HepG2 (cell line): ENCODE results near the gene C19orf18. TPM values are rescaled to one million over a fixed set of nuclear protein-coding genes. Genes with fewer than 3 reads are reported as not detected.

Source experiments
- BRD4 ChIP-seq: sonication (generic); formaldehyde crosslinking; IDR thresholded peaks from 2 replicates; pipeline ENCODE4 v1.4.0; 2020; ENCODE audit warnings: missing genetic modification reagents
- ELF1 ChIP-seq: sonication (generic); formaldehyde crosslinking; IDR thresholded peaks from 2 replicates; pipeline ENCODE4 v1.4.0; 2020; ENCODE audit warnings: missing genetic modification reagents
- FOXA3 ChIP-seq: IDR thresholded peaks from 2 replicates; pipeline ENCODE4 v1.6.1; 2016; ENCODE audit warnings: missing genetic modification reagents, missing compliant biosample characterization
- MXI1 ChIP-seq: IDR thresholded peaks from 3 replicates; pipeline ENCODE4 v1.6.1; 2012; ENCODE audit warnings: low read depth, low read length, inconsistent platforms, borderline replicate concordance
- PHF8 ChIP-seq: sonication (generic); formaldehyde crosslinking; IDR thresholded peaks from 2 replicates; pipeline ENCODE4 v1.5.0; 2020; ENCODE audit warnings: missing genetic modification reagents
- ZNF142 ChIP-seq: sonication (generic); formaldehyde crosslinking; IDR thresholded peaks from 2 replicates; pipeline ENCODE4 v1.4.0; 2020; ENCODE audit warnings: missing genetic modification reagents
- ZNF530 ChIP-seq: sonication (generic); formaldehyde crosslinking; IDR thresholded peaks from 2 replicates; pipeline ENCODE4 v1.5.0; 2020; ENCODE audit warnings: low read depth, mild to moderate bottlenecking, missing genetic modification reagents
- ZNF839 ChIP-seq: sonication (generic); formaldehyde crosslinking; IDR thresholded peaks from 2 replicates; pipeline ENCODE4 v1.4.0; 2020; ENCODE audit warnings: missing genetic modification reagents, mild to moderate bottlenecking, borderline replicate concordance
- polyA plus RNA-seq, 8 experiments: library from polyadenylated mRNA; depleted of rRNA in 3 of 8; stranded (reverse) in 7 of 8; unstranded in 1 of 8; fragments of >200 nt; fragmentation: Illumina TruSeq in 4 of 8; extraction: Trizol in 4 of 8; gene quantifications; 2 replicates each; pipeline versions ENCODE4 v1.2.1 to v1.2.3, GENCODE V29; 2011 to 2016; ENCODE audit warnings: low read depth in 4 of 8, missing spikeins in 1 of 8, mixed read lengths in 1 of 8; ENCODE audit not compliant: insufficient read depth in 1 of 8
- total RNA-seq, 5 experiments: library from RNA; depleted of rRNA; stranded (reverse); fragments of >200 nt; fragmentation: Illumina TruSeq; extraction: Trizol; gene quantifications; 2 replicates each; pipeline ENCODE4 v1.2.3, GENCODE V29; 2016; ENCODE audit warnings: low read depth in 1 of 5
- TF ChIP-seq, protein P1 (sequence below): sonication (generic); formaldehyde crosslinking; IDR thresholded peaks from 2 replicates; pipeline ENCODE4 v1.9.0; 2021; ENCODE audit warnings: missing genetic modification reagents, borderline replicate concordance
- TF ChIP-seq, protein P2 (sequence below): sonication (generic); formaldehyde crosslinking; IDR thresholded peaks from 2 replicates; pipeline ENCODE4 v1.5.0; 2020; ENCODE audit warnings: mild to moderate bottlenecking, missing genetic modification reagents, borderline replicate concordance
- TF ChIP-seq, protein P3 (sequence below): sonication (generic); formaldehyde crosslinking; IDR thresholded peaks from 2 replicates; pipeline ENCODE4 v1.9.0; 2021; ENCODE audit warnings: missing genetic modification reagents, borderline replicate concordance
- TF ChIP-seq, protein P4 (sequence below): sonication (generic); formaldehyde crosslinking; IDR thresholded peaks from 2 replicates; pipeline ENCODE4 v1.4.0; 2020; ENCODE audit warnings: low read depth, missing genetic modification reagents

C19orf18 gene
- total and polyA plus RNA-seq, 2 of the 13 experiments (the other 11 are each of a cell fraction or from before 2014, with no cell fraction given): 0.38 to 0.55 TPM

DNA sequence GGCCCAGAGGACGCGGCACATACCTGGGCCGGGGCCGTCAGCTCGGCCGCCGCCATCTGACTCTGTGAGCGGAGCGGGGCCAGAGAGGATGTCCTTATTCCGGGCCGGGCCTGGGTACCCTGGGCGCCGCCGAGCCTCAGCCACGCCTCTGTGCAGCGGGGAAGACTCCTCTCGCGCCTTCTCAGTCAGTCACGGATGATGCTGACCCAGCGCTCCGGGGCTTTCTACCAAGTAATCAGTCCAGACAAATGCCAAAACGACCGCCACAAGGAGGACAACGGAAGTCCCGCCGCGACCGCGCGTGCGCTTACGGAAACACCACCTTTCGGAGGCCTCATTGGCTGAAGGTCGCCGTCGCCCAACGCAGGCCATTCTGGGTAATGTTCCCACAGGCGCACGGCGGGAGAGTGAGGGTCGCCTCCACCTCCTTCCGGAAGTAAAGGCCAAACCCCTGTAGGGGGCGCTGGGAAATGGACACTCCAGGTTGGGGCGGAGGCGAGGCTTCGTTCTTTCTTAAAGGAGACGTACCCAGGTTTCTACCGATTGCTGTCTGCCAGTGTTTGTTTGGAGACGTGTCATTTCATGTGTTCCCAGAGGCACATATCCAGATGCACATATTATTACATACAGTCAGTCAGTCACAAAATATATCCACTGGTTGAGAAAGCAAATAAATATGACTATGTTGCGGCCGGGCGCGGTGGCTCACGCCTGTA, 26.8 kb downstream of the C19orf18 start, which contains the start of gene ZNF256 (continued):
- TF ChIP-seq, protein P1, sequence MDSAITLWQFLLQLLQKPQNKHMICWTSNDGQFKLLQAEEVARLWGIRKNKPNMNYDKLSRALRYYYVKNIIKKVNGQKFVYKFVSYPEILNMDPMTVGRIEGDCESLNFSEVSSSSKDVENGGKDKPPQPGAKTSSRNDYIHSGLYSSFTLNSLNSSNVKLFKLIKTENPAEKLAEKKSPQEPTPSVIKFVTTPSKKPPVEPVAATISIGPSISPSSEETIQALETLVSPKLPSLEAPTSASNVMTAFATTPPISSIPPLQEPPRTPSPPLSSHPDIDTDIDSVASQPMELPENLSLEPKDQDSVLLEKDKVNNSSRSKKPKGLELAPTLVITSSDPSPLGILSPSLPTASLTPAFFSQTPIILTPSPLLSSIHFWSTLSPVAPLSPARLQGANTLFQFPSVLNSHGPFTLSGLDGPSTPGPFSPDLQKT (CRISPR knock-in tag): no peak
- TF ChIP-seq ELF1 (CRISPR knock-in tag) (peak; percentile 97), ZNF839 (CRISPR knock-in tag) (no peak), PHF8 (CRISPR knock-in tag) (peak; percentile 84), BRD4 (CRISPR knock-in tag) (0 out of 2 replicates have a peak, but pooled peaks have one; percentile 16), ZNF142 (CRISPR knock-in tag) (peak; percentile 52; the same call in 1 of the 2 replicates), MXI1 (peak; percentile 57; the same call in 1 of the 3 replicates), ZNF530 (CRISPR knock-in tag) (no peak), FOXA3 (CRISPR knock-in tag) (peak; percentile 62)
- TF ChIP-seq, protein P2, sequence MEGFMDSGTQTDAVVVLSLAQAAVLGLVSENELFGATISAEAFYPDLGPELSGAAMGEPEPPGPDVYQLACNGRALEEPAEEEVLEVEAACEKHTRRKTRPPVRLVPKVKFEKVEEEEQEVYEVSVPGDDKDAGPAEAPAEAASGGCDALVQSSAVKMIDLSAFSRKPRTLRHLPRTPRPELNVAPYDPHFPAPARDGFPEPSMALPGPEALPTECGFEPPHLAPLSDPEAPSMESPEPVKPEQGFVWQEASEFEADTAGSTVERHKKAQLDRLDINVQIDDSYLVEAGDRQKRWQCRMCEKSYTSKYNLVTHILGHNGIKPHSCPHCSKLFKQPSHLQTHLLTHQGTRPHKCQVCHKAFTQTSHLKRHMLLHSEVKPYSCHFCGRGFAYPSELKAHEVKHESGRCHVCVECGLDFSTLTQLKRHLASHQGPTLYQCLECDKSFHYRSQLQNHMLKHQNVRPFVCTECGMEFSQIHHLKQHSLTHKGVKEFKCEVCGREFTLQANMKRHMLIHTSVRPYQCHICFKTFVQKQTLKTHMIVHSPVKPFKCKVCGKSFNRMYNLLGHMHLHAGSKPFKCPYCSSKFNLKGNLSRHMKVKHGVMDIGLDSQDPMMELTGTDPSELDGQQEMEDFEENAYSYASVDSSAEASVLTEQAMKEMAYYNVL (CRISPR knock-in tag): no peak
- TF ChIP-seq, protein P3, sequence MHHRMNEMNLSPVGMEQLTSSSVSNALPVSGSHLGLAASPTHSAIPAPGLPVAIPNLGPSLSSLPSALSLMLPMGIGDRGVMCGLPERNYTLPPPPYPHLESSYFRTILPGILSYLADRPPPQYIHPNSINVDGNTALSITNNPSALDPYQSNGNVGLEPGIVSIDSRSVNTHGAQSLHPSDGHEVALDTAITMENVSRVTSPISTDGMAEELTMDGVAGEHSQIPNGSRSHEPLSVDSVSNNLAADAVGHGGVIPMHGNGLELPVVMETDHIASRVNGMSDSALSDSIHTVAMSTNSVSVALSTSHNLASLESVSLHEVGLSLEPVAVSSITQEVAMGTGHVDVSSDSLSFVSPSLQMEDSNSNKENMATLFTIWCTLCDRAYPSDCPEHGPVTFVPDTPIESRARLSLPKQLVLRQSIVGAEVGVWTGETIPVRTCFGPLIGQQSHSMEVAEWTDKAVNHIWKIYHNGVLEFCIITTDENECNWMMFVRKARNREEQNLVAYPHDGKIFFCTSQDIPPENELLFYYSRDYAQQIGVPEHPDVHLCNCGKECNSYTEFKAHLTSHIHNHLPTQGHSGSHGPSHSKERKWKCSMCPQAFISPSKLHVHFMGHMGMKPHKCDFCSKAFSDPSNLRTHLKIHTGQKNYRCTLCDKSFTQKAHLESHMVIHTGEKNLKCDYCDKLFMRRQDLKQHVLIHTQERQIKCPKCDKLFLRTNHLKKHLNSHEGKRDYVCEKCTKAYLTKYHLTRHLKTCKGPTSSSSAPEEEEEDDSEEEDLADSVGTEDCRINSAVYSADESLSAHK (CRISPR knock-in tag): no peak
- TF ChIP-seq, protein P4, sequence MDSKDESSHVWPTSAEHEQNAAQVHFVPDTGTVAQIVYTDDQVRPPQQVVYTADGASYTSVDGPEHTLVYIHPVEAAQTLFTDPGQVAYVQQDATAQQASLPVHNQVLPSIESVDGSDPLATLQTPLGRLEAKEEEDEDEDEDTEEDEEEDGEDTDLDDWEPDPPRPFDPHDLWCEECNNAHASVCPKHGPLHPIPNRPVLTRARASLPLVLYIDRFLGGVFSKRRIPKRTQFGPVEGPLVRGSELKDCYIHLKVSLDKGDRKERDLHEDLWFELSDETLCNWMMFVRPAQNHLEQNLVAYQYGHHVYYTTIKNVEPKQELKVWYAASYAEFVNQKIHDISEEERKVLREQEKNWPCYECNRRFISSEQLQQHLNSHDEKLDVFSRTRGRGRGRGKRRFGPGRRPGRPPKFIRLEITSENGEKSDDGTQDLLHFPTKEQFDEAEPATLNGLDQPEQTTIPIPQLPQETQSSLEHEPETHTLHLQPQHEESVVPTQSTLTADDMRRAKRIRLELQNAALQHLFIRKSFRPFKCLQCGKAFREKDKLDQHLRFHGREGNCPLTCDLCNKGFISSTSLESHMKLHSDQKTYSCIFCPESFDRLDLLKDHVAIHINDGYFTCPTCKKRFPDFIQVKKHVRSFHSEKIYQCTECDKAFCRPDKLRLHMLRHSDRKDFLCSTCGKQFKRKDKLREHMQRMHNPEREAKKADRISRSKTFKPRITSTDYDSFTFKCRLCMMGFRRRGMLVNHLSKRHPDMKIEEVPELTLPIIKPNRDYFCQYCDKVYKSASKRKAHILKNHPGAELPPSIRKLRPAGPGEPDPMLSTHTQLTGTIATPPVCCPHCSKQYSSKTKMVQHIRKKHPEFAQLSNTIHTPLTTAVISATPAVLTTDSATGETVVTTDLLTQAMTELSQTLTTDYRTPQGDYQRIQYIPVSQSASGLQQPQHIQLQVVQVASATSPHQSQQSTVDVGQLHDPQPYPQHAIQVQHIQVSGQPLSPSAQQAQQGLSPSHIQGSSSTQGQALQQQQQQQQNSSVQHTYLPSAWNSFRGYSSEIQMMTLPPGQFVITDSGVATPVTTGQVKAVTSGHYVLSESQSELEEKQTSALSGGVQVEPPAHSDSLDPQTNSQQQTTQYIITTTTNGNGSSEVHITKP (CRISPR knock-in tag): 0 out of 2 replicates have a peak, but pooled peaks have one; percentile 51
